Stimulated activated CD4-positive, alpha-beta T cell treated with anti-CD3 and anti-CD28 coated beads, Interleukin-4, amount 100 ng/mL, for 4 hours (primary cell): Measurements from ENCODE around the gene DMBT1.
"Not testable (repeated sequence)": the region's sequence is repeated elsewhere in the genome, so short reads cannot be mapped to it uniquely, and the experiment has no call there.

Experiments
- DNase-seq, 2 experiments: peaks; one replicate each; pipeline ENCODE4 v3.0.0-alpha.2; 2020

Gene DMBT1

DNA sequence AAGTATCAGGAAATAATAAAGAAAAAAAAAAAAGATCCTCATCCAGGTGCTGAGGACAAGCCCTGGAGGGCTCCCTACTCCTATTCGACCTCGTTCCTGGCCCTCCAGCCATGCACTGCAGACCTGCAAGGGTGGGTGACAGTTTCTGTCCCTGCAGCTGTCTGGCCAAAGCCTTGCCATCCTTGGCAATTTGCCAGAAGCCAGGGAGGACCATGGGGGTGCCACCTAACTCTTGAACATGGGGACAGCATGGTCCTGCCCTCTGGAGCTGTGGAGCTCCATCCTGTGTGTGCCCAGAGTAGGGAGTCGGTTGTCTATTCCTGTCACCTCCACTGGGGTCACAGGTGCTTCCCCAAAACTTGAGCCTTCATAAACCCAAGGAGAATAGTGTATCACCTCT is 27.8 kb downstream of the DMBT1 start:
- no peak for DNase-seq

DNA sequence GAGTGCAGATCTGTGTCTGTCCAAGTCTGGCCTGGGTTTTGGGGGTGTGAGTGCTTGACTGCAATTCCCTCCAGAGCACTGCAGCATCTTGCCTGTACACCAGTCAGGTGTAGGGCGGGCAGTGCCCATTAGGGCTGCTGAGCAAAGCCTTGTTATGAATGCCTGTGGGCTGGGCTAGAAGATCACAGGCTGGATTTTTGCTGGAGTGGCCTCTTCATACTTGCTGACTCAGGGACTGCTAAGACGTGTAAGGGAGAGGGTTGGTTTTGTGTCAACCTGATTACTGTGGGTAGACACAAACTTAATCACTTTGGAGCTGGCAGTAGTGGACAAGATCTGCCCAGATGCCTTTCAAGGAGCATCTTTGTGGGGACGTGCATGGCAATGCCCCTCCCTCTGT is 29.6 kb downstream of the DMBT1 start:
- no peak for DNase-seq

DNA sequence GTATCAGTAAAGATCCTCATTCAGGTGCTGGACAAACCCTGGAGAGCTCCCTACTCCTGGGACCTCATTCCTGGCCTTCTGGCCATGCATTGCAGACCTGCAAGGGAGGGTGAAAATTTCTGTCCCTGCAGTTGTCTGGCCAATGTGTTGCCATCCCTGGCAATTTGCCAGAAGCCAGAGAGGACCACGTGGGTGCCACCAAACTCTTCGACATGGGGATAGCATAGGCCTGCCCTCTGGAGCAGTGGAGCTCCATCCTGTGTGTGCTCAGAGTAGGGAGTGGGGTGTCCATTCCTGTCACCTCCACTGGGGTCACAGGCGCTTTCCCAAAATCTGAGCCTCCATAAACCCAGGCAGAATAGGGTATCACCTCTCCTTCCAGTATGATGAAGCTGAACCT is 31.2 kb downstream of the DMBT1 start:
- DNase-seq = no peak

DNA sequence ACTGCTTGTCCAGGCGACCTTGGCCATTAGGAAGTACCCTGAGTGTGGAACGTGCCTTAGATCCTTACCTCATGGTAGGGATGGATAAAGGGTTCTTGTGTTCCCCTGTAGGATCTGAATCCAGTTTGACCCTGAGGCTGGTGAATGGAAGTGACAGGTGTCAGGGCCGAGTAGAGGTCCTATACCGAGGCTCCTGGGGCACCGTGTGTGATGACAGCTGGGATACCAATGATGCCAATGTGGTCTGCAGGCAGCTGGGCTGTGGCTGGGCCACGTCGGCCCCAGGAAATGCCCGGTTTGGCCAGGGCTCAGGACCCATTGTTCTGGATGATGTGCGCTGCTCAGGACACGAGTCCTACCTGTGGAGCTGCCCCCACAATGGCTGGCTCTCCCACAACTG is 31.6 kb downstream of the DMBT1 start:
- no peak for DNase-seq

DNA sequence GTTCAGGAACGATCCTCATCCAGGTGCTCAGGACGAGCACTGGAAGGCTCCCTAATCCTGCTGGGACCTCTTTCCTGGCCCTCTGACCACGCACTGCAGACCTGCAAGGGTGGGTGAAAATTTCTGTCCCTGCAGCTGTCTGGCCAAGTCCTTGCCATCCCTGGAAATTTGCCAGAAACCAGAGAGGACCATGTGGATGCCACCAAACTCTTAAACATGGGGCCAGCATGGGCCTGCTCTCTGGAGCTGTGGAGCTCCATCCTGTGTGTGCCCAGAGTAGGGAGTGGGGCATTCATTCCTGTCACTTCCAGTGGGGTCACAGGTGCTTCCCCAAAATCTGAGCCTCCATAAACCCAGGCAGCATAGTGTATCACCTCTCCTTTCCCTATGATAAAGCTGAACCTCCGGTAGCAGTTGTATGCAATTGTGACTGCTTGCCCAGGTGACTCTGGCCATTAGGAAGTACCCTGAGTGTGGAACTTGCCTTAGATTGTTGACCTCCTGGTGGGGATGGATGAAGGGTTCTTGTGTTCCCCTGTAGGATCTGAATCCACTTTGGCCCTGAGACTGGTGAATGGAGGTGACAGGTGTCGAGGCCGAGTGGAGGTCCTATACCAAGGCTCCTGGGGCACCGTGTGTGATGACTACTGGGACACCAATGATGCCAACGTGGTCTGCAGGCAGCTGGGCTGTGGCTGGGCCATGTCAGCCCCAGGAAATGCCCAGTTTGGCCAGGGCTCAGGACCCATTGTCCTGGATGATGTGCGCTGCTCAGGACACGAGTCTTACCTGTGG is 57.1 kb downstream of the DMBT1 start:
- no peak for DNase-seq

DNA sequence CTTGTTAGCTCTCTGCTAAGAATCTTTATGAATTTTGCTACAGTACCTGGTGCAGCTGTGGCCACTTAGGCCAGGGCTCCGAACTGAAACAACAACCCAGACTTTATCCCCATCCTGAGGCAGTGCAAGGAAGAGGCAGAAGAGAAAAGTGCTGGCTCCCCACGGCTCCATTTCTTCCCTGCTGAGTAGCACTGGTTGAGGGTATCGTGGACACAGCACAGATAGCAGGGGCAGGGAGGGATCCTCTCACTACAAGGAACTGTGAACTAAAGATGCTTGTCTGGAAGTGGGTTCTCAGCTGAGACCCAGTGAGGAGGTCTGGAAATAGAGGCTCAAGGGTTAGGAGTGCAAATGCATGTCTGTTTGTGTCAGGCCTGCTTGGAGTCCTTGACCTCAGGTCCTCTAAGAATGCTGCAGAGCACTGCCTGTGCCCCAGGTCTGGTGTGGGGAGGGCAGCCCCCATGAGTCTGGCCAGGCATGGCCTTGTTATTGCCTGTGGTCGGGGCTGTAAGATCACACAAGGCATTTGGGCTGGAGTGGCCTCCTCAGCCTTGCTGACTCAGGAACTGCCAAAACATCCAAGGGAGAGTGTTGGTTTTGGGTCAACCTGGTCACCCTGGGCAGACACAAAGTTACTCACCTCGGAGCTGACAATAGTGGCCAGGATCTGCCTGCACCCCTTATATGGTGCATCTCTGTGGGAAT is 58.1 kb downstream of the DMBT1 start:
- no peak for DNase-seq

DNA sequence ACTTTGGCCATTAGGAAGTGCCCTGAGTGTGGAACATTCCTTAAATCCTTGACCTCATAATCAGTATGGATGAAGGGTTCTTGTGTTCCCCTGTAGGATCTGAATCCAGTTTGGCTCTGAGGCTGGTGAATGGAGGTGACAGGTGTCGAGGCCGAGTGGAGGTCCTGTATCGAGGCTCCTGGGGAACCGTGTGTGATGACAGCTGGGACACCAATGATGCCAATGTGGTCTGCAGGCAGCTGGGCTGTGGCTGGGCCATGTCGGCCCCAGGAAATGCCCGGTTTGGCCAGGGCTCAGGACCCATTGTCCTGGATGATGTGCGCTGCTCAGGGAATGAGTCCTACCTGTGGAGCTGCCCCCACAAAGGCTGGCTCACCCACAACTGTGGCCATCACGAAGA is 60.4 kb downstream of the DMBT1 start:
- not testable (repeated sequence) for DNase-seq

DNA sequence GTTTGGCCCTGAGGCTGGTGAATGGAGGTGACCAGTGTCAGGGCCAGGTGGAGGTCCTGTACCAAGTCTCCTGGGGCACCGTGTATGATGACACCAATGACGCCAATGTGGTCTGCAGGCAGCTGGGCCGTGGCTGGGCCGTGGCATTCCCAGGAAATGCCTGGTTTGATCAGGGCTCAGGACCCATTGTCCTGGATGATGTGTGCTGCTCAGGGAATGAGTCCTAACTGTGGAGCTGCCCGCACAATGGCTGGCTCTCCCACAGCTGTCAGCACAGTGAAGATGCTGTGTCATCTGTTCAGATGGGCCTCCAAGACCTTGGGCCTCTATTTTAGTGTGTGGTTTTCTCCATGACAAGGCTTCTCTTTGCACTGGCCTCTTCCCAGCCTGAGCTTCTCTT is 64.0 kb downstream of the DMBT1 start:
- DNase-seq = no peak

DNA sequence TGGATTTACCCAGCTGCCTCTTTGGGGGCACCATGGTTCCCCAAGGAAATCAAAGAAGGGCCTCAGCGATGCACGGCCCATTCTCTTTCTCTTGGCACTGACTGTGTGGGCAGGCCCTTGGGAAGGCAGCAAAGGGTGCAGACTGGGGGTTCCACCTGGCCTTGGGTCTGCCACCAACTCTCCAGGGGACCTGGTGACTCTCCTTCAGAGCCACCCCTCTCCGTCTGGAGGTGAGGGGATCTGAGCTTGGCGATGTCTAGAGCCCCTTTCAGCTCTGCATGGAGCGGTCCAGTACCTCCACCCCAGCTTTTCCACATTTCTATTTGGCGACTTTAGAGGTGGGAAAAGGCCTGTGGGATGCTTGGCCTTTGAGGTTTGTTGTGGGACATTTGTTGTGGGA is 70.0 kb downstream of the DMBT1 start:
- no peak for DNase-seq

DNA sequence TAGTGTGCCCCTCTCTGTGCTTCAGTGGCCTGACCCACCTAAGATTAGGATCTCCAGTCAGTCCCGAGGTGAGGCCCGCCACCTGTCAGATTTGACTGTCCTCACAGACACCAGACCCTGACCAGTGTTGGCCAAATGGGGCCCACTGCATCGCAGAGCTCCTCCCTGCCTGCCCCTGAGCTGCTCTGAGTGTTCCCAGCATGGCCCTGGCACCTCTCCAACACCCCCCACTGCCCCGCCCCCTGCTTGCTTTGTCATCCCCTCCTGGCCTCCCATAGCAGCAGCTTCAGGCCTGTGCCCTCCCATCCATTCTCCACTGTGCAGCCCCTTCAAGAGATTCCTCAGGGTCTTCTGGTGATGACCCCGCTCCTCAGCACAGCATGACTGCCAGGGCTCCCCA is 71.5 kb downstream of the DMBT1 start:
- no peak for DNase-seq

DNA sequence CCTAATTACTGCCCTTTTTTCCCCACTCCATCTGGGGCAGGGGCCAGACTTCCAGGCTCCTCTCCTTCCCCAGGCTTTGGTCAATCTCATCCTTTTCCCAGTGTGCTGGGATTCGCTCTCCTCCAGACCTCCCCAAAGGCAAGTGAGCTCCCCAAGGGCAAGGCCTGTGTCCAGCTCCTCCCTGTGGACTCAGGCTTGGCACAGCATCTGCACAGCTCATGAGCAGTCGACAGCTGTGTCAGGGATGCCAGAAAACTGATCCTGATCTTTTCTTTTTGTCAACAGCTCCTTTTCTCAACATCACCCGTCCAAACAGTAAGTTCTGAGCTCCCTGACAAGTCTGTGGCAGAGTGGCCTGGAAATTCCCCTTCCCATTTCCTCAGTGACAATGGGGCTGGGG is 72.0 kb downstream of the DMBT1 start:
- DNase-seq = no peak

DNA sequence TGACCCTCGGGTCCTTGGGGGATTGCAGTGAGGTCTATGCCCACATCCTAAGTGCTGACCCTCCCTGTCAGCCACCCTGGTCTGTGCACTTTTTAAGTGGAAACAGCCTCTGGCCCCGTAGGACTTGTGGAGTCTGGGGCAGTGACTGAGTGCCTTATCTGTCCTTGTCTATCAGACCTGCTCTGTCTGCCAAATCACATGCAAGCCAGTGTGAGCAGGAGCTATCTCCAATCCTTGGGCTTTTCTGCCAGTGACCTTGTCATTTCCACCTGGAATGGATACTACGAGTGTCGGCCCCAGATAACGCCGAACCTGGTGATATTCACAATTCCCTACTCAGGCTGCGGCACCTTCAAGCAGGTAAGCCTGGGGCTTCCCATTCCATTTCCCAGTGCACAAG is 76.4 kb downstream of the DMBT1 start:
- DNase-seq = no peak

DNA sequence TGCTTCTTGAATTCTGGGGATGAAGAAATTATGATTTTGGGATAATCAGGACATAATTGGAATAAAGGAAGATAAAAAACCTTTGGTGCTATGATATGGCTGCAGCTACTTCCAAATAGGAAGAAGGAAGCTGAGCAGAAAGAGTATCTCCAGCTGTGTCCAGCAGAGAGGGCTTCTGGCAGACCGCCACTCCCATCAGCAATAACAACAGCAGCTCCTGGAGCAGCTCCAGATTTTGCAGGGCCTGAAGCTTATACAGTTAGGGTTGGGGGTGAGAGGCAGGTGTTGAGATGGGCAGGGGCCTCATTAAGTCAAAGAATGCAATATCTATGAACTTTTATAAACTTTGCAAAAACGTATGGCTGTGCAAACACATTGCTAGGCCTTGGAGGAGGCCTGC is 76.8 kb downstream of the DMBT1 start:
- no peak for DNase-seq

DNA sequence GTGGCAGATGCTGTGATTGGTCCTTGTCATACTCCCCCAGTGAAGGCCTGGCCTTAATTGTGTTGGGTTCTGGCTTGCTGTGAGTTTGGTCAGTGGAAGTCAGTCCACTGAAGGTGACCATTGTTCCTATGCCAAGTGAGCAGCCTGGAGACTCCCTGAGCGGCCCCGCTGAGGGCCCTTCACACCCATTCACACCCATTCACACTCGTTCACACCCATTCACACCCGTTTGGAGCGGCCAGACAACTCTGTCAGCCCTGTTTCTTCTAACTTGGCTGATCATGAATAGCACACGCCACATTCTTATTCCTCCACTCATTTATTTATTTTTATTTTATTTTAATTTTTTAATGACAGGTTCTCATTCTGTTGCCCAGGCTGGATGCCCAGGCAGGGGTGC is 77.6 kb downstream of the DMBT1 start:
- no peak for DNase-seq

DNA sequence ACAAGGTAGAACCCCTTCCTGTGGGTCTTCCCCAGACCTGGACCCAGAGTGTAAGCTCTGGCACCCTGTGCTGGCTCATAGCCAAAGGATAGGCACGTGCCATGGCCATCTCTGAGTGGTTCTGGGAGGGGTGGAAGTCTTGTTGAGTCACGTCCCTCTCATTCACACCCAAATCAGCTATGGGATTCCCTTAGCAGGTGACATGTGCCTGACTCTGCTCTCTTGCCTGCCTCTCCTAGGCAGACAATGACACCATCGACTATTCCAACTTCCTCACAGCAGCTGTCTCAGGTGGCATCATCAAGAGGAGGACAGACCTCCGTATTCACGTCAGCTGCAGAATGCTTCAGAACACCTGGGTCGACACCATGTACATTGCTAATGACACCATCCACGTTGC is 79.2 kb downstream of the DMBT1 start:
- no peak for DNase-seq

DNA sequence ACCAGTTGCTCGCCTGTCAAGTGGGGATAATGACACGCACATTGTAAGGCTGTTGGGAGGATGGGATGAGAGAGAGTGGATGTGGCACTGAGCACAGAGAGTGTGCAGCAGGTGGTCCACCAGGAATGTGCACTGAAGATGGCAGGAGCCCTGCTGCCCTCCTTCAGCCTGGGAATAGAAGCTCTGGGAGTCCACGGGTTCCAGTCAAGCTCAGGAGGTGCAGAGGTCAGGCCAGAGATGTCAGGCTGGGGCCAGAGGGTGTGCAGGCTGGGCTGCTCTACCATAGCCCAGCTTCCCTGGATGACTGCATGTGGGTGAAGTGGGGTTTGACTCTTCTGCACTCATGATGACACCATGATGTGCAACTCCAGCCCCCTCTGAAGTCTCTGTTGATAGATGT is 80.4 kb downstream of the DMBT1 start:
- no peak for DNase-seq

DNA sequence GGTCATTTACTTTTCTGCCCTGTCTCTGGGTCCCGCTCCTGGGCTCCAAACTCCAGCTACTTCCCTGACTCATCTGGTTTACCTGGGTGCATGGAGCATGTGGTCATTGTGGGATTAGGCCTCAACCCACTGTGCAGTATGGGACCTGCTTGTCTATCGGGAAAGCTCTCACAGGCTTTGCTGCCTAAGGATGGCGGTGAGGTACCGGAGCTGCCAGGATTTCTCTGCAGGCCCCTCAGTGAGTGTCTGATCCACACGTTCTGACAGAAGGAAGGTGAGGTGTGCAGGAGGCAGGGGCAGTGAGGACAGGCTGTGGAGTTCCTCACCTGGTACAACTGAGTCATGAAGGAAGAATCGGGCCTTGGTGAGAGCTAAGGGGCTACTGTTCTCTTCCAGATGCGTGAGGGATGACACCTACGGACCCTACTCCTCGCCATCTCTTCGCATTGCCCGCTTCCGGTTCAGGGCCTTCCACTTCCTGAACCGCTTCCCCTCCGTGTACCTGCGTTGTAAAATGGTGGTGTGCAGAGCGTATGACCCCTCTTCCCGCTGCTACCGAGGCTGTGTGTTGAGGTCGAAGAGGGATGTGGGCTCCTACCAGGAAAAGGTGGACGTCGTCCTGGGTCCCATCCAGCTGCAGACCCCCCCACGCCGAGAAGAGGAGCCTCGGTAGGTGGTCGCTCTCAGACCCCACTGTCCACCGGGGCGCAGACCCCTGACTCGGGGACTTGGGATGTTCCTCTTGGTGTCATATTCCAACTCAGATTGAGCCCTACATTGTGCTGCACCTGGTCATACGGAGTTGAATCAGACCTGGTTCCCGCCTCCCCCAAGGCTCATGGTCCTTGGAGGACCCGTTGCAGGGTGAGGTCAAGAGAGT is 82.4 kb downstream of the DMBT1 start:
- no peak for DNase-seq

DNA sequence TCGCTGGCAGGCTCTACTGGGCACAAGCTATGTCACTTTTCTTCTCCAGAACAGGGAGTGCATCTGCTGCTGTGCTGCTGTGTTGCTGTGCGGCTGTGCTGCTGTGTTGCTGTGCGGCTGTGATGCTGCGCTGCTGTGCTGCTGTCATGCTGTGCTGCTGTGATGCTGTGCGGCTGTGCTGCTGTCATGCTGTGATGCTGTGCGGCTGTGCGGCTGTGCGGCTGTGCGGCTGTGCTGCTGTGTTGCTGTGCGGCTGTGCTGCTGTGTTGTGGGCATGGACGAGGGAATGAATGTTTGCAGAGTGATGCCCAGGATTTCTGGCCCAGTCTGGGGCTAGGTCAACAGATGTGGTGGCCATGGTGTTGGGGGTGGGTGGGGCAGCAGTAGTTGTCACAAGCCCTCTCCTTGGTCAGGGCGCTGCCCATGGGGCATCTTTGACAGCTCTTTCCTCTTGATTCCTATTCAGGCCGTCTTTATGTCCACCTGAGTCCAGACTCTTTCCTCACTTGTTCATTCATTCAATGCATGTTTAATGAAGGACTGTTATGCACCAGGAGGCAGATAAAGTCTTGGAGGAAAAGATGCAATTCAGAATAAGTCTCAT is 83.5 kb downstream of the DMBT1 start:
- no peak for DNase-seq

DNA sequence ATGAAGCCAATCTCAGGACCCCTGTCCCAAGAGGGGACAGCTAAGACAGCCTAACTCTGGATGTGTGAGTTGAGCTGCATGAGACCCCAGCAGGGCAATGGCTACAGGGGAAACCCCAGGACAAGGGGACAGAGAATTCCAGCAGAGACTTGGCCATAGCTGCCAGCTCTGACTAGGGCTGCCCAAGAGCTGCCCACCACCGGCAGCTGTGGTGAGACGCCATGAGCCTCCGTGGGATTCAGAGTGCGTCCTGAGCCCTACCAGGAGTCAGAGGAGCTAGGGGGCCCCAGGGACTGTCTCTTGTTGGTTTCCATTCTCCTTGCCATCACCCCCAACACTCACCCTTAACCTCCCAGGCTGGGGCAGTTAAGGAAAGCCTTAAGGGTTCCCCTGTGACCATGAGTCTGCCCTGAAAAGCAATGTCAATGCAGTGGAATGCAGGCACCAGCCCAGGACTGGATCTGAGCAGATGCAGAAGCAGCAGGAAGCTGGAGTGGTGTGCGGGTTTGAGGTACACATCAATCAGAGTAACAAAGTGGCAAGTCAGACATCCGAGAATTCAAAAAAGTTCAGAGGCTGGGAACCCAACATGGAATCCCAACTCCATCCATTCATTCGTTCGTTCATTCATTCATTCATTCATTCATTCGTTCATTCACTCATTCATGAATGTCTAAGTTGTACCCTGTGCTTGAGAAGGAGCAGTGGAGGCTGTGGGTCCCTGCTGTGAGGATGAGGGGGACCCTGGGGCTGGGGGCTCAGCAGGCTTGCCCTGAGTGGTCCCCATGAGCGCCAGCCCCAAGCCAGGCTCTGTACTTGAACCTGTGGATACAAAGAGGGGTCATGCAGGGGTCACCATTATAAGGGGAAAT is 86.2 kb downstream of the DMBT1 start:
- no peak for DNase-seq

DNA sequence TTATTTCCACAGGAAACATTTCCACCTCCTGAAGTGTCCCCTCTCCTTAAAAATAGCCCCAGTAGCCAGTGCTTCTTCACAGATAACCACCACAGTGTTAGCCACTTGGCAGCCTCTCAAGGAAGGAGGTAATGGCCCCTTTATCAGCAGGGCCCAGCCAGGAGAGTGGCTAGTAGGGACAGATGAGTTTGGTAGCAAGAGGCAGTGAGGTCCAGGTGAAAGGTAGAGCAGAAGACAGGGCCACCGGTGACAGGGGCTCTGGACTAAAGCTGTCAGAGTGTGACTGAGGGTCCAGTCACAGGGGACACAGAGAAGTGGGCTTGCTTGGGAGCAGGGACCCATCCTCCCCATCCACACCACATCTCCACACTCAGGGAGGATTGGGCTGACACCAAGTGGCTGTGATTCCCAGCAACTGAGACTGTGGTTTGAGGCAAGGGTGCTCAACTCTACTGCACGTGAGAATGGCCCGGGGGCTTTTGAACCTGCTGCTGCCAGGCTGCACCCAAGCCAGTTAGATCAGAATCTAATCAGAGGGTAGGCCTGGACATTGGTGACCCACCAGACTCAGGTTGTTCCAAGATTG is 86.9 kb downstream of the DMBT1 start:
- no peak for DNase-seq

DNA sequence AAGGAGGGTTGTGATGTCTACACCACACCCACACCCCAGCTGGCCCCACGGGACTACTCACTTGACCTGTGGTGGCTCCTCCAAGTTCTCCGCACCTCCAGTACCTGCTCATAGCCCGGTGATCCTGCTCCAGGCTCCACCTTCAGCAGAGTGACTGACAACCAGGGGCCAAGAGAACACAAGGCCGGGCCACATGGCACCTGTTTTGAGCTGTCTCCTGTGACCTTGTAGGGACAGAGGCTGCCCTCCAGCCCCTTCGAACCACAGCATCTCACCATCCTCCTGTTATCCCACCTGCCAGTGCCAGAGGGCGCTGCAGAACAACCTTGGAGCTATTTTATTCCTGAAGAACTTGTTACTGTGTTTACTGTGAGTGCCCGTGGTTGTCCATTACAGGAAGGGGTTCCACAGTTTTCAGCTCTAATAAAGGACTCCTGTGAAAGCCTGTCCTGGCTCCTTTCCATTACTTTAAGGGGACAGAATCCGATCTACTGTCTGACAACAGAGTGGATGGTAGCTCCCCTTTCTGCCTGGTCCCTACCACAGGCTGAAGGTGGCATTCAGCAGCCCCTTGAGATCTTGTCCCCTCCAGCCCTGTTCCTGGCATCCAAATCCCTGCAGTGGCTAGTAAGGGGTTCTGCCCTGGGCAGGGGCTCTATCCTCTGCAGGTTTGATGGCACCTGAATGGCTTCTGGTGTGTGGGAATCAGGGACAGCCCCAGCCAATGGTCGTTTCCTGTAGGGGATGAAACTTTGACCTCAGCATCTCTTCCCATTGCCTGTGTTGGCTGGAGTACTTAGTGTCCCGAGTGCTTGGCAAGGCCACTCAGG is 88.3 kb downstream of the DMBT1 start:
- DNase-seq = peak in 1 of 2 experiments; percentile 5
